HG03060 (cell line): ENCODE measurements around the gene TMEM205.
"Not testable (repeated sequence)": the region's sequence is repeated elsewhere in the genome, so short reads cannot be mapped to it uniquely, and the experiment has no call there.

Experiments
- ATAC-seq: cut with Tn5 transposase; IDR thresholded peaks from one replicate; pipeline ENCODE4 v1.9.1; 2021; ENCODE audit warnings: low read depth, moderate number of reproducible peaks; ENCODE audit not compliant: unreplicated experiment

Gene TMEM205

DNA sequence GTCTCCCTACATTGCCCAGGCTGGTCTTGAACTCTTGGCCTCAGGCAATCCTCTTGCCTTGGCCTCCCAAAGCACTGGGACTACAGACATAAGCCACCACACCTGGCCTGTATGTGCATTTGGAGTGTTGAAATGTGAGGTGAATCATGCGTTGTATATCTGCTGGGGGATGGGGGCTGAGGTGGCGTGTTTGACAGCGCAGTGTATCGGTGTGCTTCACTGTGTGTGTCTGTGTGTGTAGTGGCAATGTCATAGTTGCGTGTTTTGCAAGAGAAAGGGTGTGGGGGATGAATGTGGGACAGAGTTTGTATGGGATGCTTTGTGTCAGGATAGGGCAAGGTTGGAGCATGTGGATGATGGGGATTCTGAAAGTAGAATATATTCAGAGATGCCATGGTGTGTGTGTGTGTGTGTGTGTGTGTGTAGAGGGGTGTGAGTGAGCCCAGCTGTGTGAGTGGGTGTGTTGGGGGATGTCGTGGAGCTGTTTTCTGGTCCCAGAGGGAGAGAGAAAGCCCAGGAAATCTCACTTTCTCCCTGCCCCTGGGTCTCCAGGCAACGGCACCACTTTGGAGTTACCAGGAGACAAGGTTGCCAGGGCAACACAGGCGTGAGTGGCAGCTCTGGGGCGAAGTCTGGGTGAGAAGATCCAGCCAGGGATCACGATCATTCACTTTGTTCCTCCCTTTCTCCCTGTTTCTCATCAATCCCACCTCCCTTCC is 27.3 kb upstream of the TMEM205 start:
- no peak for ATAC-seq

DNA sequence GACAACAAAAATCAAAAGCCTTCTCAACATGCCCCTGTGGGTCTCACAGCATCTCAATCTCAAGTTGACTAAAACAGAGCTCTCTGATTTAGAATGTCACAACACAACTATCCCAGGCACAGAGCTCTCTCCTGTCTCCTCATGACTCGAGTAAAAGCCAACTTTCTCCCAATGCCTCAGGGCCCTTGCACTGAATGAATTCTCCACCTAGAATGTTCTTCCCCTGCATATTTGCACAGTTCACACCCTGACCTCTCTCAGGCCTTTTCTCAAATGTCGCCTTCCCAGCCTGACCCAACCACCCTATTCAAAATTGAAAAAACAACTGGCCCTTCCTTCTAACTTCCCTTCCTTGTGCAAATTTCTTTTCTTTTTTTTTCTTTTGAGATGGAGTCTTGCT is 24.7 kb upstream of the TMEM205 start:
- no peak for ATAC-seq

DNA sequence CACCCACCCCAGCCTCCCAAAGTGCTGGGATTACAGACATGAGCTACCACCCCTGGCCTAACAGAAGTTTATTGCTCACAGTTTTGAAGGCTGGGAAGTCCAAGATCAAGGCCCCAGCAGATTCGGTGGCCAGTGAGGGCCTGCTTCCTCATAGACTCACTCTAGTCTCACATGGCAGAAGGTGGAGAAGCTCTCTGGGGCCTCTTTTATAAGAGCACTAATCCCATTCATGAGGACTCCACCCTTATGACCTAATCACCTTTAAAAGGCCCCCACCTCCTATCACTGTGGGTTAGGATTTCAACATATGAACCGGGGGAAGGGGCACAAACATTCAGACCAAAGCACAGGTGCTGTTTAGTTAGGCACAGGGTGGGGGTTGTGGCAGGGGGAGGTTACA is 21.5 kb upstream of the TMEM205 start:
- ATAC-seq, result no peak

DNA sequence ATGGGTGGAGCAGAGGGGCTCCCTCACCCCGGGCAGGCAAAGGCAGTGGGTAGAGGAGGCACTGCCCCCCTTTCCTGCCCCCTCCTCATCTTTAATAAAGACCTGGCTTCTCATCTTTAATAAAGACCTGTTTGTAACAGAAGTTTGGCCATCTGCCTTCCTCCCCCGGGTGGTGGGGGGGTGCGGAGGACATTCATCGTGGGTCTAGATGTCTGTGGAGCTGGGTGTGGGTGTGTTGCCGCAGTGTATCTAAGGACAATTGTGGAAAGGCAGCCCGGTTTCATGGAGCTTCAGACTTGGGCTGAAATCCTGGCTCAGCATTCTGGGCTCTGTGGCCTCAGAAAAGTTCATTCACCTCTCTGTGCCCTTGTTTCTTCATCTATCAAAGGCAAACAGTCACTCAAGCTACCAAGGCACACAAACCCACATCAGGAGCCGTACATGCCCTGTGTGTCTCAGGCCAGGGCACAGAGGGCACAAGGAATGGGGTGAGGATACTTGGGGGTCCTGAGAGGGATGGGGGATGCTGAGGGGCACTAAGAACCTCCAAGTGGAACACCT is 19.6 kb upstream of the TMEM205 start:
- ATAC-seq, result no peak

DNA sequence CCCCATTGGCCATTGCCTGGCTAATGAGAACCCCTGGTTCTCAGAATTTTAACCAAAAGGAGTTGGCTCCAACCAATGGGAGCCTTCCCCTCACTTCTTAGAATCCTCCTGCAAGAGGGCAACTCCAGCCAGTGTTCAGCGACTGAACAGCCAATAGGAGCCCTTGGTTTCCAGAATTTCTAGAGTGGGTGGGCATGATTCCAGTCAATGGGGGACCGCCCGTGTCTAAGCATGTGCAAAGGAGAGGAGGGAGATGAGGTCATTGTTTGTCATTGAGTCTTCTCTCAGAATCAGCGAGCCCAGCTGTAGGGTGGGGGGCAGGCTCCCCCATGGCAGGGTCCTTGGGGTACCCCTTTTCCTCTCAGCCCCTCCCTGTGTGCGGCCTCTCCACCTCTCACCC is 18.9 kb upstream of the TMEM205 start:
- no peak for ATAC-seq

DNA sequence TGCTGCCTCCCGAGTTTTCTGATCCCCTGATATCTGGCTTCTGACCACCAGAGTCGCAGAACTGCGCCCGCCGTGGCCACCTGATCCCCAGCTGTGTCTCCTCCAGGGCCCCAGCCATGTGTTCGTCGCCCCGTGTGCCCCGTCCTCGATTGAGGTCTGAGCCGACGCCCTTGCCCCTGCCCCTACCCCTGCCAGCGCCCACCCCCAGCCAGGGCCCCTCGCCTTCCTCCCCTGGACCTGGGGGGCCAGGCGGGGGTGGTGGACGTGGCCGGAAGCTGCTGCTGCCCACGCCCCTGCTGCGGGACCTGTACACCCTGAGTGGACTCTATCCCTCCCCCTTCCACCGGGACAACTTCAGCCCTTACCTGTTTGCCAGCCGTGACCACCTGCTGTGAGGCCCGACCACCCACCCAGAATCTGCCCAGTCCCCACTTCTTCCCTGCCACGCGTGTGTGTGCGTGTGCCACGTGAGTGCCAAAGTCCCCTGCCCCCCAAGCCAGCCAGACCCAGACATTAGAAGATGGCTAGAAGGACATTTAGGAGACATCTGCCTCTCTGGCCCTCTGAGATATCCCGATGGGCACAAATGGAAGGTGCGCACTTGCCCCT is 18.3 kb upstream of the TMEM205 start:
- ATAC-seq, result no peak

DNA sequence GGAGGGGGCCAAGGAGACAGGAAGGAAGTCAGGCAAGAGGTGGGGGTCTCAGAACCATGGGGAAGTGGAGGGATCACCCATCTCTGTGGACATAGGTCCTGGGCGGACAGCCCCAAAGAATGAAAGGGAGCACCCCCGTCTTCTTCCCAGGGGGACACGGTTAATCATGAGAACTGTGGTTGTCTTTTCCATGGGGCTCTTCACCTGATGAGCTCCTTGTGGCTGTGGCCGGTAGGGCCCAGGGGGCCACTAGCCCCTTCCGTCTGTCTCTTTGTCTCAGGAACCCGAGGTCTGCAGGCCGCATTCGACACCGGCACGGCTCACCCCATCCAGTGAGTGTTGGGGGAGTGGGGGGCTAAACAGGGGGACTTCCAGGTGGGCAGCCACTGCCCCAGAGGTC is 17.8 kb upstream of the TMEM205 start:
- ATAC-seq, result no peak

DNA sequence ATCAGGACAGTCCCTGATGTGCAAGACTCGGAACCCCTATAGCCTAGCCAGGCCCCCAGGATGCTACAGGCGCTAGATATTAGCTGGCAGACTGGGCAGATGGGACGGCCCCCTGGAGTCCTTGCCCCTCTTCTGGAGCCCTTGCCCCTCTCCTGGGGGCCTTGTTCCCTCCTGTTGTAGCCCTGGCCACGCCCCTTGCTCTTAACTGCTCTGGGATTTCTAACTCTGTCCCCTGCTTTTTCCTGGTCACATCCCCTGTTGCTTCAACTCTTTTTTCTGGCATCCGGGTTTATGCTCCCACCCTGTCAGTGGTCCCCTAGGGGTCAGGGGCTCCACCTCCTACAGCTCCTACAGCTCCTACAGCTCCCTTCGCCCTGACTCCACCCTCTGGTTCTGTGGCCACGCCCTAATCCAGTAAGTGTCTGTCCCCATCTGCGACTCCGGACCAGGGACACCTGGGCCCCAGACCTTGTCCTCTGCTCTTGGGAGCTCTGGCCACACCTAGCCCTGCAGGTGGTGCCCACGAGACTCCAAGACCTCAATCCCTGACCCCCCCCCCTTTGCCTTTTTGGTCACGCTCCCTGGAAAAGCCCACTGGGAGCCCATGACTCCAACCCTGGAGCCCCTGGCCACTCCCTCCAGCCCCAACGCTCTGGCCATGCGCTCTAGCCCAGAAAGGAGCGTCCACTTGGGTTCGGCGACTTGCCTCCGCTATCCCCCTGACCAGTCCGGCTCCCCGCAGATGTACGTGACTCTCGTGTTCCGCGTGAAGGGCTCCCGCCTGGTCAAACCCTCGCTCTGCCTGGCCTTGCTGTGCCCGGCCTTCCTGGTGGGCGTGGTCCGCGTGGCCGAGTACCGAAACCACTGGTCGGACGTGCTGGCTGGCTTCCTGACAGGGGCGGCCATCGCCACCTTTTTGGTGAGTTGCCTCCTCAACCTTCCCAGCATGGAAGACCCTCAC is 16.0 kb upstream of the TMEM205 start:
- no peak for ATAC-seq

DNA sequence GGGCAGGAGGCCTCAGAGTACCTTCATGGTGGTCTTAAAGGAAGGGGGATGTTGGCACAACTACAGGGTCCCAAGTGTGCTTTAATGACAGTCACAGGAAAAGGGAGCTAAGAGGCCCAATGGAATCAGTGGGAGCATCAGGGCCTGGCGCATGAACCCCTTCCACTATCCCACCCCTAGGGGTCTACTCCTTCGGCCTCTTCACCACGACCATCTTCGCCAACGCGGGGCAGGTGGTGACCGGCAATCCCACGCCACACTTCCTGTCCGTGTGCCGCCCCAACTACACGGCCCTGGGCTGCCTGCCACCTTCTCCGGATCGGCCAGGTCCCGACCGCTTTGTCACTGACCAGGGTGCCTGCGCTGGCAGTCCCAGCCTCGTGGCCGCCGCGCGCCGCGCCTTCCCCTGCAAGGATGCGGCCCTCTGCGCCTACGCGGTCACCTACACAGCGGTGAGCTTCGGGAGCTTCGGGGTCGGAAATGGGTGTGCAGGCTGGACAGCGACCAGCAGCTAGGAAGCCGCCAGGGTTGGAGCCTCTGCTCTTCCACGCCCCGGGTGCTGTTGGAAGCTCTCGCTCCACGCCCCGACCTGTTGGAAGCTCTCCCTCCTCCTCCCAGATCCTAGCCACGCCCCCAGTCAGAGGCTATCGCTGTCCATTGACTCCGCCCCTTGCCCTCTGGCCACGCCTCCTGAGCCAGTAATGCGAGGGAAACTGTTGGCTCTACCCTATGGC is 15.1 kb upstream of the TMEM205 start:
- ATAC-seq, result no peak

DNA sequence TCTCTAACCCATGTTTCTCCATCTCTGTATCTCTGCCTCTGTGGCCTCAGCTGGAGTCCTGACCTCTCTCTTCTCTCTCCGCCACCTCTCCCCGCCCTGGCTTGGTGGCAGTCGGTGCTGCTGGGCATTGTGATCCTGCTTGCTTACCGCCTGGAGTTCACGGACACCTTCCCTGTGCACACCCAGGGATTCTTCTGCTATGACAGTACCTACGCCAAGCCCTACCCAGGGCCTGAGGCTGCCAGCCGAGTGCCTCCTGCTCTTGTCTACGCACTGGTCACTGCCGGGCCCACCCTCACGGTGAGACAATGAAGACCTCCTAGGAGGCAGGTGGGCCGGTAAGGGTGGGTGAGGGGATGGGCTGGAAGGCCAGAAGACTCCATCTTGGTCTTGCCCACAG is 13.4 kb upstream of the TMEM205 start:
- ATAC-seq, result no peak

DNA sequence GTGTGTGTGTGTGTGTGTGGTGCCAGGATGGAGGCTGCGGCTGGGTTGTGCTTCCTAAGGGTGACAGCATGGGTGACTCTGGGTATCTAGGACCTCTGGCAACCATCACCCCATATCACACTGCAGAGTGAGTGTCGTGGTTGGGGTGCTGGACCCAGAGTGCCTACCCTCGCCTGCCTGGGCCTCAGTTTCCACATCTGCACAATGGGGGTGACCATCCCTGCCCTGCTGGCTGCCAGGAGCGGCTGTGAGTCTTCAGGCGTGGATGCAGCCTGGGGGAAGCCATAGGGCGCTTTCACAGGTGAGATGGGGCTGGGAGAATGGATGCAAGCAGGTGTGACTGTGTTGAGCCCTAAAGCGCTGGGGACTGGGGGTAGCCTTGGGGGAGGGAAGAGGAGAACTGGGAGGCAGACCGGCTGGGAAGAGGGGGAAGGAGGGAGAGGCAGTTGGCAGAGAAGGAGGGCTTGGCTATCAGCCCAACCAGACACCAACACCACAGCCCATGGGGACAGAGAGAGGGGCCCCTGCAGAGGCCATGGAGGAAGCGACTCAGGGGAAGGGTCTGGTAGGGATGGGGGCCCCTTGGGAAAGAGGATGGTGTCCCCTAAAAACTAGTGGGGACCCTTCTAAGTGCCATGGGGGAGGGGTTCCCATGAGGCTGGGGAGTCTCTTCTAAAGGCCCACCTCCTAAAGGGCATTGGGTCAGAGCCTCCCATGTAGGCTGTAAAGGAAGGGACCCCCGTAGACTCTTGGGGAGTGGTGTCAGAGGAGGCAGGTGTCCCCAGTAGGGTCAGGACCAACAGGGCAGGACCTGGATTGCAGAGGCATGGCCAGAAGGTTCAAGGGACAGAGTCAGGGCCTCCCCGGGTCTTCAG is 10.8 kb upstream of the TMEM205 start:
- no peak for ATAC-seq

DNA sequence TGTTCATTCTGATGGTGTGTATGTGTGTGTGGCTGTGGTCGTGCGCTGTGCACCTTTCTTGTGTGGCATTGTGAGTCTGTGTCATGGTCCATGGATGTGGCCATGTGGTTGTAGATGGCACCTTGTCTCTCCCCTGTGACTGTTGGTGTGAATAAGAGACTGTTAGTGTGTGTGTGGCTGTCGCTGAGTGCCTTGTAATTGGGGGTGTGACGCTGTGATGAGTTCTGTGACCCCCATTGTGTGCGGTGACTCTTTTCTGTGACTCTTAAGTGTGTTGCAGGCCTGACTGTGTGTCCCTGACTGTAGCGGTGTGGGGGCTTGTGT is 10.0 kb upstream of the TMEM205 start:
- no peak for ATAC-seq

DNA sequence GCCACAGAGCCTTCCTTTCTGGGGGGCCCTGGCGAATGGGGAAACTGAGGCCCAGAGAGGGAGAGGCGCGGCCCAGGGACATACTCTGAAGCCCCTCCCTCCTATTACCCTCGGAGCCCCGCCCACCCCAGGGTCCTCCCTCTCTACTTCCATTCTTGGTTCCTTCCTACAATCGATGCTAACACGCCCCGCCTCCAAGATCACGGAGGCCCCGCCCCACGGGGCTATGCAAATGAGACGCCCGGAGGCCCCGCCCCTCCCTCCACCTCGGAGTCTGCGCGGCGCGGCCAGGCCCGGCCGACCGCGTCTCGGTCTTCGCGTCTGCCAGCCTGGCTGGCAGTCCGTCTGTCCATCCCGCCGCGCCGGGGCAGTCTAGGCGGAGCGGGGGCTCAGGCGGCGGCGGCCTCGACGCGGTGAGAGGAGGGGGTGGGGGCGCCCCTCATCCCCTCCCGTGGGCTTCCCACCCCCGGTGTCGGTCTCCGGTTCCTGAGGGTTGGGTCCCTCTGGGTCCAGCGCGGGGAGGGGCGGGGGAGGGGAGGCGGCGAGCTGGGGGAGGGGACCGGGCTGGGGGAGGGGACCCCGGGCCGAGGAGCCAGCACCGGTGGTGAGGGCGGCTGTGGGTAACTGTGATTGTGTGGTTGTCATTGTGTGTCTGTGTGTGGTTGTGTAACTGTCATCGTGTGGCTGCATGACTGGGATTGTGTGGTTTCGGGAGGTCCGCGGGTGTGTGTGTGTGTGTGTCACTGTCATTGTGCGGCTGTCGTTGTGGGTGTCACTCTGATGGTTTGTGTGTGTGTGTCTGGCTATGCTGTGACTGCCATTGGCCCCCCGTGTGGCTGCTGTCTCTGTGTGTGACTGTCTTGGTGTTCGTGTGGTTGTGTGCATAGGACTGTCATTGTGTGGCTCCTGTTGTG is 9.3 kb upstream of the TMEM205 start, which contains the start of gene PLPPR2:
TSS of gene PLPPR2 (plus strand) at position 273 of the 914 bp plus-strand sequence. CDS start 2,242 bp downstream, outside the sequence.
- no peak for ATAC-seq

DNA sequence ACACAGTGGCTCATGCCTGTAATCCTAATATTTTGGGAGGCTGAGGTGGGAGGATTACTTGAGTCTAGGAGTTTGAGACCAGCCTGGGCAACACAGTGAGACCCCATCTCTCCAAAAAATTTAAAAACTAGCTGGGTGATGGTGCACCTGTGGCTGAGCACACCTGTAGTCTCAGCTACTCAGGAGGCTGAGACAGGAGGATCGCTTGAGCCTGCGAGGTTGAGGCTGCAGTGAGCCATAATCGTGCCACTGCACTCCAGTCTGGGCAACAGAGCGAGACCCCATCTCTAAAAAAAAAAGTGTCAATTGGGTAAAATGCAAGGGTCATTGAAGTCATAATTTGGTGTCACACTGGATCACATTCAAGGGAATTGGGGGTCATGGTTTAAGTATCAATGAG is 8.0 kb upstream of the TMEM205 start:
- not testable (repeated sequence) for ATAC-seq

DNA sequence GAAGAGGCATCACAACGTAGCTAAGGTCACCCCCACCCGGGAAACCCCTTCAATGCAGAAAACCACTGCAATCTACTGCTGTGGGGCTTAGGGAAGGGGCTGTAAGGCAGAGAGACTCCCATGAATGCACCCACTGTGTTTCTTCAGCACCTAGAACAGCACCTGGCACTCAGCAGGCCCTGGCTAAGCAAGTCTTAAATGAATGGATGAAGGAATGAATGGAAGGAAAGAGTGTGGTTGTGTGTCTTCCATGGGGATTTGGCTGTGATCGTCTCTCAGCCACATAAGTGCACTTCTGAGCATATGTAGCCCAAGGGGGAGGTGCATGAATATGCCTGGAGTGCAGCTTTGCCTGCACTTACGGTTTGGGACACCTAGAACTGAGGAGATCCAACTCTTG is 3.1 kb upstream of the TMEM205 start:
- no peak for ATAC-seq

DNA sequence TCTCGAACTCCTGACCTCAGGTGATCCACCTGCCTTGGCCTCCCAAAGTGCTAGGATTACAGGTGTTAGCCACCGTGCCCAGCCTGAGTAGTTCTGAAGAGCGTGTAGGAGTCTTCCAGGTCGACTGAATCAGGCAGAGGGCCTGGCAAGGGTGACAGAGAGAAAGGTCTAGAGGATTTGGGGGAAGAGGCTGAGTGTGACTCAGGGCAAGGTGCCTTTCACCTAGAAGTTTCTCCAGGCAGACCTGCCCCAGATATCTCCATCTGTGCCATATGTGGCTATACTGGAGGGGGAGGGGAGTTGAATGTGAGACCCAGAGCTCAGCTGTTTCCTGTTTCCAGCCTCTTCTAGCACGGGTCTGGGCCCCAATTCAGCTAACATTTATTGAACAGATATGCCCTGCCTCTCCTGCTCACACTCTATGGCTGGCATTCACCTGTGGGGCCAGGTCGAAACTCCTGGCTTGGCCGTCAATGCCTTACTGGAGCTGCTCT is 1.5 kb upstream of the TMEM205 start:
- no peak for ATAC-seq

DNA sequence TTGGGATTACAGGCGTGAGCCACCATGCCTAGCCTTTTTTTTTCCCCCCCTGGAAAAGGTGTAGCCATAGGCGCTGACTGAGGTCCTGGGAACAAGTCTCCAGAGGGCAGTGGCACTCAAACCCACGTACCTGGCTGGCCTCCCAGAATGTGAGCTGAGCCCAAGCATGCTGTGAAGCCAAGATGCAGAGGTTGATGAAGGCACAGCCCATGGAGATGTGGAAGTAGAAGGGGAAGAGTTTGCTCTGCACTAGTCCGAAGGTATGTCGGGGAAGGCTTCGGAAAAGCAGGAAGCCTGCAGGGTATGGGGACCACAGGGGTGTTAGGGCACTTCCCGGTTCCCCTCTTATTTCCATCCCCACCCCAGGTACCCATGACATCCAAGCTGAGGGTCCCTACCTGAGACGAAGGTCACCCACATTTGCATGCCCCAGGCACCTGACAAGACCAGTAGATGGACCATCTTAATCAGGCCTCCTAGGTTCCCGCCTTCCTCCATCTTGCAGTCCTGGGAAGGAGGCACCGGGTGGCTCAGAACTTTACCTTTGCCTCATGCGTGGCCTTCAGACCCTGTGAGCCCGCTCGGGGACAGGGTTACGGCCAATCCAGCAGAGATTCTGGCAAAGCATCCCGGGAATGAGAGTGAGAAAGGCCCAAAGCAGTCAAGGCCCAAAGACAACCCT is 805 bp downstream of the TMEM205 start:
- no peak for ATAC-seq

DNA sequence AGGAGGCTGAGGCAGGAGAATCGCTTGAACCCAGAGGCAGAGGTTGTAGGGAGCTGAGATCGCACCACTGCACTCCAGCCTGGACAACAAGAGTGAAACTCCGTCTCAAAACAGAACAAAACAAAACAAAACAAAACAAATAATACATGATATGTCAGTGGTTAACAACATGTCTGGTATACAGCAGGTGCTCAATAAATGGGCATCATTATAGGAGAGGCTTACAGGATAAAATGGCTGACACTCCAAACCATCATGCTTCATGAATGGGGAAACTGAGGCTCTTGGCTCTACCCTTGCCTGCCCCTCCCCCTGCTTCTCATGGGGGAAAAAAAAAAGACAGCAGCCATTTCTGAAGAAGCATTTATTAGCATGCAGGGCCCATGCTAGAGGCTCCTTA is 3.6 kb downstream of the TMEM205 start:
- ATAC-seq, result no peak
